Measurements from ENCODE around the gene ICA1L. TPM values are rescaled to one million over a fixed set of nuclear protein-coding genes. Genes with fewer than 3 reads are reported as not detected.
"Not testable (repeated sequence)": the region's sequence is repeated elsewhere in the genome, so short reads cannot be mapped to it uniquely, and the experiment has no call there.

ICA1L gene
- total RNA-seq, 4 donors from 2014 or later, result 0.85 to 4.2 (median 1.2) TPM

- WGBS, result 80% methylated on average over 3 of the region's 3 CpGs
- Histone ChIP-seq H3K4me1 (no peaks in the 10 kb centered on the region), H3K9me3 (no peaks in the 10 kb centered on the region), H3K27me3 (no peaks in the 10 kb centered on the region), H3K4me3 (no peak overlapping the region), H3K36me3 (no peaks in the 10 kb centered on the region), H3K27ac (no peak overlapping the region)
- TF ChIP-seq CTCF (IDR thresholded peaks at IDR 0.05), result no peak
- no peak for TF ChIP-seq EP300 (IDR thresholded peaks at IDR 0.05)
- no peak for TF ChIP-seq POLR2A (IDR thresholded peaks at IDR 0.05)
- no peak for TF ChIP-seq POLR2AphosphoS5 (IDR thresholded peaks at IDR 0.05)
- DNase-seq (ENCODE audit: low spot score in 2 of 2), result no peak
Observed at GRCh38 chr2:202858601-202859000, 13.0 kb downstream of the ICA1L start.

- not testable (repeated sequence) for H3K4me1 ChIP-seq; H3K4me3 ChIP-seq; DNase-seq (ENCODE audit: low spot score in 2 of 2); H3K27me3 ChIP-seq; H3K27ac ChIP-seq; H3K9me3 ChIP-seq; H3K36me3 ChIP-seq
- 64% methylated on average over 3 of the region's 3 CpGs for WGBS
Observed at GRCh38 chr2:202849343-202849742, 22.2 kb downstream of the ICA1L start.

- H3K9me3 ChIP-seq, result no peaks in the 10 kb centered on the region
- H3K27ac ChIP-seq, result no peak overlapping the region
- no peak for TF ChIP-seq POLR2AphosphoS5 (IDR thresholded peaks at IDR 0.05)
- no peak for TF ChIP-seq POLR2A (IDR thresholded peaks at IDR 0.05)
- TF ChIP-seq EP300 (IDR thresholded peaks at IDR 0.05), result no peak
- TF ChIP-seq CTCF (IDR thresholded peaks at IDR 0.05), result no peak
- no peaks in the 10 kb centered on the region for H3K4me1 ChIP-seq
- WGBS, result 64% methylated on average over 8 of the region's 8 CpGs
- DNase-seq (ENCODE audit: low spot score in 2 of 2), result no peak
- no peaks in the 10 kb centered on the region for H3K27me3 ChIP-seq
- H3K36me3 ChIP-seq, result no peaks in the 10 kb centered on the region
- H3K4me3 ChIP-seq, result no peak overlapping the region
Observed at GRCh38 chr2:202848813-202849212, 22.8 kb downstream of the ICA1L start.

- Histone ChIP-seq H3K36me3 (no peaks in the 10 kb centered on the region), H3K4me3 (no peak overlapping the region), H3K4me1 (no peaks in the 10 kb centered on the region), H3K9me3 (no peaks in the 10 kb centered on the region), H3K27ac (no peak overlapping the region), H3K27me3 (no peaks in the 10 kb centered on the region)
- 90% methylated on average over 9 of the region's 9 CpGs for WGBS
- DNase-seq (ENCODE audit: low spot score in 2 of 2), result no peak
- TF ChIP-seq EP300 (IDR thresholded peaks at IDR 0.05) (no peak), POLR2A (IDR thresholded peaks at IDR 0.05) (no peak), POLR2AphosphoS5 (IDR thresholded peaks at IDR 0.05) (no peak), CTCF (IDR thresholded peaks at IDR 0.05) (no peak)
Observed at GRCh38 chr2:202847693-202848524, 23.7 kb downstream of the ICA1L start.

GRCh38 chr2:202844656-202845055 lies 26.9 kb downstream of the ICA1L start:
- Histone ChIP-seq H3K9me3 (no peaks in the 10 kb centered on the region), H3K4me3 (no peak overlapping the region), H3K36me3 (no peaks in the 10 kb centered on the region), H3K27me3 (no peaks in the 10 kb centered on the region), H3K4me1 (no peaks in the 10 kb centered on the region), H3K27ac (no peak overlapping the region)
- WGBS, result 71% methylated on average over 2 of the region's 2 CpGs
- no peak for DNase-seq (ENCODE audit: low spot score in 2 of 2)
- TF ChIP-seq CTCF (IDR thresholded peaks at IDR 0.05) (no peak), POLR2AphosphoS5 (IDR thresholded peaks at IDR 0.05) (no peak), POLR2A (IDR thresholded peaks at IDR 0.05) (no peak), EP300 (IDR thresholded peaks at IDR 0.05) (no peak)

All from suprapubic skin (tissue), 4 donors.